Measurements from ENCODE around the gene TRPM1.

Gene TRPM1

DNA sequence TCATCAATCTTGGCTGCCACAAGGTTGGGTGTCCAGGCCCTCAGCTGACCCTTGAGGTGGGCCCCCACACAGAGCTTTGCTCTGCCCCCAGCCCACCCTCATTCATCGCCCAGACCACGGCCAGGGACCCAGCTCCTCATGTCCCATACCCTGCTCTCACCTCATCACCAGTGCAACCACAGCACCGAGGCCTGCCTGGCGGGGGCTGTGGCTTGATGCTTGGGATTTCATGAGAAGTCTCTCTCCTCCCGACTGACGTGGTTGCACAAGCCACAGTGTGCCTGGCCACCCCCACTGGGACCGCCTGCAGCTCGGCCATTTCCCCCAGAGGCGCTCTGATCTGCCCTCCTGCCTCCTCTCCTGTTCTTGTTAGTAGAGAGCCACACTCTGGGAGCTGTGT is 64.7 kb downstream of the TRPM1 start:
- CTCF ChIA-PET: no interaction called here
- Histone ChIP-seq H3K36me3 (ENCODE audit: control insufficient read depth in 2 of 2, insufficient read depth in 1 of 2, low read length in 2 of 2) (no peaks in the 10 kb centered on the region), H3K4me1 (ENCODE audit: control insufficient read depth, insufficient read depth, low read length) (no peaks in the 10 kb centered on the region), H3K27ac (ENCODE audit: extremely low read depth, low read depth, low read length) (no peak overlapping the region), H3K4me3 (ENCODE audit: low read depth, low read length) (no peak overlapping the region), H3K9me3 (ENCODE audit: control insufficient read depth, insufficient read depth, low read depth, low read length) (no peaks in the 10 kb centered on the region)
- TF ChIP-seq, protein P1, sequence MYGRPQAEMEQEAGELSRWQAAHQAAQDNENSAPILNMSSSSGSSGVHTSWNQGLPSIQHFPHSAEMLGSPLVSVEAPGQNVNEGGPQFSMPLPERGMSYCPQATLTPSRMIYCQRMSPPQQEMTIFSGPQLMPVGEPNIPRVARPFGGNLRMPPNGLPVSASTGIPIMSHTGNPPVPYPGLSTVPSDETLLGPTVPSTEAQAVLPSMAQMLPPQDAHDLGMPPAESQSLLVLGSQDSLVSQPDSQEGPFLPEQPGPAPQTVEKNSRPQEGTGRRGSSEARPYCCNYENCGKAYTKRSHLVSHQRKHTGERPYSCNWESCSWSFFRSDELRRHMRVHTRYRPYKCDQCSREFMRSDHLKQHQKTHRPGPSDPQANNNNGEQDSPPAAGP (tag by site-specific recombination; IDR thresholded peaks at IDR 0.05): no peak
- TF ChIP-seq RBAK (tag by site-specific recombination; IDR thresholded peaks at IDR 0.05) (no peak), ZFP37 (tag by site-specific recombination; IDR thresholded peaks at IDR 0.05) (no peak), ZNF510 (tag by site-specific recombination; IDR thresholded peaks at IDR 0.05; ENCODE audit: insufficient replicate concordance) (no peak), ZFHX2 (tag by site-specific recombination; conservative IDR thresholded peaks at IDR 0.05) (no peak)
- POLR2A ChIA-PET: no interaction called here

DNA sequence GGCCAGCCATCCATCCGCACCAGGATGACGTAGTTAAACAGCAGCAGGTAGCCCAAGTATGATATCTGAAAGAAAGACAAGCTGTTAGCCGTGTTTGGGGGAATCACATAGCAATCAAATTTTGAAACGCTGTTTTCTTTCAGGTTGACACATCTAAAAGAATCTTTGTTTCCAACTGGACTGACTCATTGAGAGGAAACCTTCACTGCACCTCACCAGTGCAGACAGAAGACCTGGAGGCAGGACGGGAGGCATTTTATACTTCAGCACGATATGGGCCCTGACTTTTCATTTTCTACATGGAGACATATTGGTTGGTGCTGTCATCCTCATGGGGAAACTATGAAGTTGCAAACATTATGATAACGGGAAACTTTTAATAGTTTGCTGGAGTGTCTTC is 65.9 kb downstream of the TRPM1 start:
- Histone ChIP-seq H3K27ac (ENCODE audit: extremely low read depth, low read depth, low read length) (no peak overlapping the region), H3K4me3 (ENCODE audit: low read depth, low read length) (no peak overlapping the region), H3K4me1 (ENCODE audit: control insufficient read depth, insufficient read depth, low read length) (no peaks in the 10 kb centered on the region), H3K9me3 (ENCODE audit: control insufficient read depth, insufficient read depth, low read depth, low read length) (no peaks in the 10 kb centered on the region), H3K36me3 (ENCODE audit: control insufficient read depth in 2 of 2, insufficient read depth in 1 of 2, low read length in 2 of 2) (no peaks in the 10 kb centered on the region)
- TF ChIP-seq, protein P2, sequence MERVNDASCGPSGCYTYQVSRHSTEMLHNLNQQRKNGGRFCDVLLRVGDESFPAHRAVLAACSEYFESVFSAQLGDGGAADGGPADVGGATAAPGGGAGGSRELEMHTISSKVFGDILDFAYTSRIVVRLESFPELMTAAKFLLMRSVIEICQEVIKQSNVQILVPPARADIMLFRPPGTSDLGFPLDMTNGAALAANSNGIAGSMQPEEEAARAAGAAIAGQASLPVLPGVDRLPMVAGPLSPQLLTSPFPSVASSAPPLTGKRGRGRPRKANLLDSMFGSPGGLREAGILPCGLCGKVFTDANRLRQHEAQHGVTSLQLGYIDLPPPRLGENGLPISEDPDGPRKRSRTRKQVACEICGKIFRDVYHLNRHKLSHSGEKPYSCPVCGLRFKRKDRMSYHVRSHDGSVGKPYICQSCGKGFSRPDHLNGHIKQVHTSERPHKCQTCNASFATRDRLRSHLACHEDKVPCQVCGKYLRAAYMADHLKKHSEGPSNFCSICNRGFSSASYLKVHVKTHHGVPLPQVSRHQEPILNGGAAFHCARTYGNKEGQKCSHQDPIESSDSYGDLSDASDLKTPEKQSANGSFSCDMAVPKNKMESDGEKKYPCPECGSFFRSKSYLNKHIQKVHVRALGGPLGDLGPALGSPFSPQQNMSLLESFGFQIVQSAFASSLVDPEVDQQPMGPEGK (tag by site-specific recombination; IDR thresholded peaks at IDR 0.05): no peak
- TF ChIP-seq, protein P3, sequence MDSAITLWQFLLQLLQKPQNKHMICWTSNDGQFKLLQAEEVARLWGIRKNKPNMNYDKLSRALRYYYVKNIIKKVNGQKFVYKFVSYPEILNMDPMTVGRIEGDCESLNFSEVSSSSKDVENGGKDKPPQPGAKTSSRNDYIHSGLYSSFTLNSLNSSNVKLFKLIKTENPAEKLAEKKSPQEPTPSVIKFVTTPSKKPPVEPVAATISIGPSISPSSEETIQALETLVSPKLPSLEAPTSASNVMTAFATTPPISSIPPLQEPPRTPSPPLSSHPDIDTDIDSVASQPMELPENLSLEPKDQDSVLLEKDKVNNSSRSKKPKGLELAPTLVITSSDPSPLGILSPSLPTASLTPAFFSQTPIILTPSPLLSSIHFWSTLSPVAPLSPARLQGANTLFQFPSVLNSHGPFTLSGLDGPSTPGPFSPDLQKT (IDR thresholded peaks at IDR 0.05; ENCODE audit: borderline replicate concordance, low read depth, low read length): no peak
- TF ChIP-seq, protein P4, sequence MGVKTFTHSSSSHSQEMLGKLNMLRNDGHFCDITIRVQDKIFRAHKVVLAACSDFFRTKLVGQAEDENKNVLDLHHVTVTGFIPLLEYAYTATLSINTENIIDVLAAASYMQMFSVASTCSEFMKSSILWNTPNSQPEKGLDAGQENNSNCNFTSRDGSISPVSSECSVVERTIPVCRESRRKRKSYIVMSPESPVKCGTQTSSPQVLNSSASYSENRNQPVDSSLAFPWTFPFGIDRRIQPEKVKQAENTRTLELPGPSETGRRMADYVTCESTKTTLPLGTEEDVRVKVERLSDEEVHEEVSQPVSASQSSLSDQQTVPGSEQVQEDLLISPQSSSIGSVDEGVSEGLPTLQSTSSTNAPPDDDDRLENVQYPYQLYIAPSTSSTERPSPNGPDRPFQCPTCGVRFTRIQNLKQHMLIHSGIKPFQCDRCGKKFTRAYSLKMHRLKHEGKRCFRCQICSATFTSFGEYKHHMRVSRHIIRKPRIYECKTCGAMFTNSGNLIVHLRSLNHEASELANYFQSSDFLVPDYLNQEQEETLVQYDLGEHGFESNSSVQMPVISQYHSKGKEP (tag by site-specific recombination; IDR thresholded peaks at IDR 0.05): no peak
- CTCF ChIA-PET: no interaction called here
- POLR2A ChIA-PET: no interaction called here

DNA sequence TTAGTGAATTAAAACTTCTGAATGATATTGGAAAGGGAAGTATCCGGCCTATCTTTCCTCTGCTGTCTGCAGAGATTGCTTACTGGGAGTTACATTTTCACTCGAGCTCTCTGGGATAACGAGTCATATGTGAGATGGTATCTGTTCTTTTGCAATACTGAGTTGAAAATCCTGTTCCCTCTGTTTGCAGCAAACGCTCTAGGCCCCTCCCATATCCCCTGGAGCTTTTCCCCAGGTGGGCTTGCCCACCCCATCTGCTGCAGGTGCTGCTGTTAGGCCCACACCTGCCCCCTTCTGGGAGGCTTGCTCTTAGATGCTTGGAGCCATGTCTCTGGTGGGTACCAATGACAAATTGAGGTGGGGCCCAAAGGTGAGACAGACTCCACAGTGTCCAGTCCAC is 67.4 kb downstream of the TRPM1 start:
- H3K4me3 ChIP-seq (ENCODE audit: low read depth, low read length): no peak overlapping the region
- H3K27ac ChIP-seq (ENCODE audit: extremely low read depth, low read depth, low read length): no peak overlapping the region
- ChIA-PET CTCF (no interaction called here), POLR2A (no interaction called here)
- TF ChIP-seq, protein P5, sequence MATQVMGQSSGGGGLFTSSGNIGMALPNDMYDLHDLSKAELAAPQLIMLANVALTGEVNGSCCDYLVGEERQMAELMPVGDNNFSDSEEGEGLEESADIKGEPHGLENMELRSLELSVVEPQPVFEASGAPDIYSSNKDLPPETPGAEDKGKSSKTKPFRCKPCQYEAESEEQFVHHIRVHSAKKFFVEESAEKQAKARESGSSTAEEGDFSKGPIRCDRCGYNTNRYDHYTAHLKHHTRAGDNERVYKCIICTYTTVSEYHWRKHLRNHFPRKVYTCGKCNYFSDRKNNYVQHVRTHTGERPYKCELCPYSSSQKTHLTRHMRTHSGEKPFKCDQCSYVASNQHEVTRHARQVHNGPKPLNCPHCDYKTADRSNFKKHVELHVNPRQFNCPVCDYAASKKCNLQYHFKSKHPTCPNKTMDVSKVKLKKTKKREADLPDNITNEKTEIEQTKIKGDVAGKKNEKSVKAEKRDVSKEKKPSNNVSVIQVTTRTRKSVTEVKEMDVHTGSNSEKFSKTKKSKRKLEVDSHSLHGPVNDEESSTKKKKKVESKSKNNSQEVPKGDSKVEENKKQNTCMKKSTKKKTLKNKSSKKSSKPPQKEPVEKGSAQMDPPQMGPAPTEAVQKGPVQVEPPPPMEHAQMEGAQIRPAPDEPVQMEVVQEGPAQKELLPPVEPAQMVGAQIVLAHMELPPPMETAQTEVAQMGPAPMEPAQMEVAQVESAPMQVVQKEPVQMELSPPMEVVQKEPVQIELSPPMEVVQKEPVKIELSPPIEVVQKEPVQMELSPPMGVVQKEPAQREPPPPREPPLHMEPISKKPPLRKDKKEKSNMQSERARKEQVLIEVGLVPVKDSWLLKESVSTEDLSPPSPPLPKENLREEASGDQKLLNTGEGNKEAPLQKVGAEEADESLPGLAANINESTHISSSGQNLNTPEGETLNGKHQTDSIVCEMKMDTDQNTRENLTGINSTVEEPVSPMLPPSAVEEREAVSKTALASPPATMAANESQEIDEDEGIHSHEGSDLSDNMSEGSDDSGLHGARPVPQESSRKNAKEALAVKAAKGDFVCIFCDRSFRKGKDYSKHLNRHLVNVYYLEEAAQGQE (tag by site-specific recombination; IDR thresholded peaks at IDR 0.05): no peak
- TF ChIP-seq, protein P6, sequence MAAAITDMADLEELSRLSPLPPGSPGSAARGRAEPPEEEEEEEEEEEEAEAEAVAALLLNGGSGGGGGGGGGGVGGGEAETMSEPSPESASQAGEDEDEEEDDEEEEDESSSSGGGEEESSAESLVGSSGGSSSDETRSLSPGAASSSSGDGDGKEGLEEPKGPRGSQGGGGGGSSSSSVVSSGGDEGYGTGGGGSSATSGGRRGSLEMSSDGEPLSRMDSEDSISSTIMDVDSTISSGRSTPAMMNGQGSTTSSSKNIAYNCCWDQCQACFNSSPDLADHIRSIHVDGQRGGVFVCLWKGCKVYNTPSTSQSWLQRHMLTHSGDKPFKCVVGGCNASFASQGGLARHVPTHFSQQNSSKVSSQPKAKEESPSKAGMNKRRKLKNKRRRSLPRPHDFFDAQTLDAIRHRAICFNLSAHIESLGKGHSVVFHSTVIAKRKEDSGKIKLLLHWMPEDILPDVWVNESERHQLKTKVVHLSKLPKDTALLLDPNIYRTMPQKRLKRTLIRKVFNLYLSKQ (tag by site-specific recombination; IDR thresholded peaks at IDR 0.05; ENCODE audit: borderline replicate concordance): no peak
- TF ChIP-seq ZNF501 (tag by site-specific recombination; IDR thresholded peaks at IDR 0.05) (no peak), TRIM28 (IDR thresholded peaks at IDR 0.05; ENCODE audit: borderline replicate concordance, low read length) (no peak), ZNF184 (tag by site-specific recombination; IDR thresholded peaks at IDR 0.05) (no peak), ZNF223 (tag by site-specific recombination; IDR thresholded peaks at IDR 0.05) (no peak), ZEB2 (tag by site-specific recombination; IDR thresholded peaks at IDR 0.05) (no peak), ZNF341 (tag by site-specific recombination; IDR thresholded peaks at IDR 0.05; ENCODE audit: low read depth) (no peak), ZFP69B (tag by site-specific recombination; IDR thresholded peaks at IDR 0.05) (no peak)
- TF ChIP-seq, protein P7, sequence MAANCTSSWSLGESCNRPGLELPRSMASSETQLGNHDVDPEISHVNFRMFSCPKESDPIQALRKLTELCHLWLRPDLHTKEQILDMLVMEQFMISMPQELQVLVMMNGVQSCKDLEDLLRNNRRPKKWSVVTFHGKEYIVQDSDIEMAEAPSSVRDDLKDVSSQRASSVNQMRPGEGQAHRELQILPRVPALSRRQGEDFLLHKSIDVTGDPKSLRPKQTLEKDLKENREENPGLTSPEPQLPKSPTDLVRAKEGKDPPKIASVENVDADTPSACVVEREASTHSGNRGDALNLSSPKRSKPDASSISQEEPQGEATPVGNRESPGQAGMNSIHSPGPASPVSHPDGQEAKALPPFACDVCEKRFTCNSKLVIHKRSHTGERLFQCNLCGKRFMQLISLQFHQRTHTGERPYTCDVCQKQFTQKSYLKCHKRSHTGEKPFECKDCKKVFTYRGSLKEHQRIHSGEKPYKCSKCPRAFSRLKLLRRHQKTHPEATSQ (tag by site-specific recombination; IDR thresholded peaks at IDR 0.05): no peak
- no peaks in the 10 kb centered on the region for H3K9me3 ChIP-seq (ENCODE audit: control insufficient read depth, insufficient read depth, low read depth, low read length)
- H3K4me1 ChIP-seq (ENCODE audit: control insufficient read depth, insufficient read depth, low read length): no peaks in the 10 kb centered on the region
- no peaks in the 10 kb centered on the region for H3K36me3 ChIP-seq (ENCODE audit: control insufficient read depth in 2 of 2, insufficient read depth in 1 of 2, low read length in 2 of 2)
